ENCODE data around the gene FBXO34.
A peak's percentile ranks its signal among the peaks of the same experiment; 100 is the strongest.

Gene FBXO34

GRCh38 chr14:55270832-55271571, at the start of gene FBXO34:
TSS of gene FBXO34 (plus strand) at chr14:55271421. CDS start at chr14:55350391, 78,970 bp downstream.
- TF ChIP-seq CTCF (IDR thresholded peaks at IDR 0.05): peak; percentile 100
- Histone ChIP-seq H3K27ac (peak within 1 kb of the TSS; percentile 74), H3K4me1 (peaks cover 4% of the 10 kb centered on the region), H2AFZ (peak within 1 kb of the TSS; percentile 89), H3K27me3 (ENCODE audit: control insufficient read depth, insufficient read depth, low read length) (no peaks in the 10 kb centered on the region), H3K9ac (peak within 1 kb of the TSS; percentile 54), H3K79me2 (peaks cover 23% of the 10 kb centered on the region), H3K36me3 (ENCODE audit: control insufficient read depth, insufficient read depth, low read length) (no peaks in the 10 kb centered on the region), H3K9me3 (ENCODE audit: control insufficient read depth, low read length) (no peaks in the 10 kb centered on the region), H3K4me3 (ENCODE audit: low read depth, low read length) (peak within 1 kb of the TSS; percentile 92), H3K4me2 (ENCODE audit: low read length) (peak within 1 kb of the TSS; percentile 85)

- no peak overlapping the region for H2AFZ ChIP-seq
- H3K4me1 ChIP-seq: no peaks in the 10 kb centered on the region
- H3K27me3 ChIP-seq (ENCODE audit: control insufficient read depth, insufficient read depth, low read length): no peaks in the 10 kb centered on the region
- no peak overlapping the region for H3K4me2 ChIP-seq (ENCODE audit: low read length)
- no peaks in the 10 kb centered on the region for H3K9me3 ChIP-seq (ENCODE audit: control insufficient read depth, low read length)
- TF ChIP-seq CTCF (IDR thresholded peaks at IDR 0.05): no peak
- no peaks in the 10 kb centered on the region for H3K36me3 ChIP-seq (ENCODE audit: control insufficient read depth, insufficient read depth, low read length)
- H3K4me3 ChIP-seq (ENCODE audit: low read depth, low read length): no peak overlapping the region
- no peak overlapping the region for H3K9ac ChIP-seq
- no peak overlapping the region for H3K27ac ChIP-seq
- H3K79me2 ChIP-seq: no peaks in the 10 kb centered on the region
Observed at GRCh38 chr14:55221968-55222367, 49.3 kb upstream of the FBXO34 start.

- TF ChIP-seq CTCF (IDR thresholded peaks at IDR 0.05): no peak
- no peak overlapping the region for H3K27ac ChIP-seq
- H3K9ac ChIP-seq: no peak overlapping the region
- no peak overlapping the region for H2AFZ ChIP-seq
- H3K4me1 ChIP-seq: no peaks in the 10 kb centered on the region
- H3K4me3 ChIP-seq (ENCODE audit: low read depth, low read length): no peak overlapping the region
- H3K27me3 ChIP-seq (ENCODE audit: control insufficient read depth, insufficient read depth, low read length): no peaks in the 10 kb centered on the region
- no peaks in the 10 kb centered on the region for H3K9me3 ChIP-seq (ENCODE audit: control insufficient read depth, low read length)
- H3K79me2 ChIP-seq: no peaks in the 10 kb centered on the region
- no peaks in the 10 kb centered on the region for H3K36me3 ChIP-seq (ENCODE audit: control insufficient read depth, insufficient read depth, low read length)
- no peak overlapping the region for H3K4me2 ChIP-seq (ENCODE audit: low read length)
Observed at GRCh38 chr14:55223364-55223763, 47.9 kb upstream of the FBXO34 start.

GRCh38 chr14:55228261-55228660, 43.0 kb upstream of the FBXO34 start:
- H3K4me2 ChIP-seq (ENCODE audit: low read length): no peak overlapping the region
- no peaks in the 10 kb centered on the region for H3K4me1 ChIP-seq
- no peaks in the 10 kb centered on the region for H3K79me2 ChIP-seq
- no peak overlapping the region for H2AFZ ChIP-seq
- no peaks in the 10 kb centered on the region for H3K27me3 ChIP-seq (ENCODE audit: control insufficient read depth, insufficient read depth, low read length)
- no peak for TF ChIP-seq CTCF (IDR thresholded peaks at IDR 0.05)
- H3K9ac ChIP-seq: no peak overlapping the region
- H3K36me3 ChIP-seq (ENCODE audit: control insufficient read depth, insufficient read depth, low read length): no peaks in the 10 kb centered on the region
- no peaks in the 10 kb centered on the region for H3K9me3 ChIP-seq (ENCODE audit: control insufficient read depth, low read length)
- H3K27ac ChIP-seq: no peak overlapping the region
- H3K4me3 ChIP-seq (ENCODE audit: low read depth, low read length): no peak overlapping the region

GRCh38 chr14:55233591-55233990, 37.6 kb upstream of the FBXO34 start:
- Histone ChIP-seq H3K4me3 (ENCODE audit: low read depth, low read length) (no peak overlapping the region), H3K4me2 (ENCODE audit: low read length) (no peak overlapping the region), H3K79me2 (no peaks in the 10 kb centered on the region), H3K27ac (no peak overlapping the region), H3K9ac (no peak overlapping the region), H2AFZ (no peak overlapping the region), H3K9me3 (ENCODE audit: control insufficient read depth, low read length) (no peaks in the 10 kb centered on the region), H3K36me3 (ENCODE audit: control insufficient read depth, insufficient read depth, low read length) (peaks cover 3% of the 10 kb centered on the region), H3K27me3 (ENCODE audit: control insufficient read depth, insufficient read depth, low read length) (no peaks in the 10 kb centered on the region), H3K4me1 (no peaks in the 10 kb centered on the region)
- no peak for TF ChIP-seq CTCF (IDR thresholded peaks at IDR 0.05)

Measured in parathyroid adenoma (tissue), 2 donors.